Liver (tissue), 3 donors: ENCODE results near the gene MAGI1.

Experiments used
- ATF3 ChIP-seq: IDR thresholded peaks from 2 replicates; pipeline ENCODE4 v1.6.1; 2016; ENCODE audit warnings: antibody characterized with exemption
- CTCF ChIP-seq: fragments of 150-350 bp; IDR thresholded peaks from 2 replicates; pipeline ENCODE4 v1.5.1; 2017; ENCODE audit warnings: improper control_type of control experiment, low read depth, low read length; ENCODE audit not compliant: missing input control
- EGR1 ChIP-seq, 2 donors: IDR thresholded peaks; 2 replicates each; pipeline ENCODE4 v1.6.1; 2016 to 2018; ENCODE audit warnings: antibody characterized with exemption in 2 of 2, low read depth in 2 of 2
- GABPA ChIP-seq, 2 donors: IDR thresholded peaks in 1 of 2; conservative IDR thresholded peaks in 1 of 2; 2 replicates each; pipeline ENCODE4 v1.6.1; 2016; ENCODE audit warnings: antibody characterized with exemption in 2 of 2, mild to moderate bottlenecking in 1 of 2, moderate library complexity in 1 of 2
- JUND ChIP-seq, 2 donors: IDR thresholded peaks; 2 replicates each; pipeline ENCODE4 v1.6.1; 2016; ENCODE audit warnings: antibody characterized with exemption in 2 of 2
- MAX ChIP-seq: IDR thresholded peaks from 2 replicates; pipeline ENCODE4 v1.6.1; 2016; ENCODE audit warnings: antibody characterized with exemption
- REST ChIP-seq: IDR thresholded peaks from 2 replicates; pipeline ENCODE4 v1.6.1; 2016; ENCODE audit warnings: antibody characterized with exemption, mild to moderate bottlenecking
- SP1 ChIP-seq: IDR thresholded peaks from 2 replicates; pipeline ENCODE4 v1.6.1; 2018; ENCODE audit warnings: antibody characterized with exemption, mild to moderate bottlenecking
- TAF1 ChIP-seq: conservative IDR thresholded peaks from 2 replicates; pipeline ENCODE4 v1.6.1; 2016; ENCODE audit warnings: antibody characterized with exemption, mild to moderate bottlenecking
- YY1 ChIP-seq: IDR thresholded peaks from 2 replicates; pipeline ENCODE4 v1.6.1; 2016; ENCODE audit warnings: antibody characterized with exemption, mild to moderate bottlenecking
- ZBTB33 ChIP-seq: IDR thresholded peaks from 2 replicates; pipeline ENCODE4 v1.6.1; 2016; ENCODE audit warnings: antibody characterized with exemption
- donor health status: healthy.
- donor health status: healthy.

- TF ChIP-seq CTCF (no peak), GABPA (IDR thresholded peaks at IDR 0.05 in 1 of 2, conservative IDR thresholded peaks at IDR 0.05 in 1 of 2) (no peak), JUND (IDR thresholded peaks at IDR 0.05) (no peak), SP1 (no peak), ZBTB33 (no peak), TAF1 (no peak), REST (no peak), ATF3 (no peak), YY1 (no peak), MAX (no peak), EGR1 (IDR thresholded peaks at IDR 0.05; ENCODE audit: low read depth in 2 of 2) (no peak)
Observed at GRCh38 chr3:65552434-65552833, 486.3 kb downstream of the MAGI1 start.
